Skeletal muscle satellite cell (primary cell): ENCODE results near the gene HRH1.
"Not testable (repeated sequence)": the region's sequence is repeated elsewhere in the genome, so short reads cannot be mapped to it uniquely, and the experiment has no call there.

Experiments
- H3K27me3 ChIP-seq: 2 replicates; pipeline ENCODE4 v1.7.0; 2013; ENCODE audit warnings: low read length; ENCODE audit not compliant: control insufficient read depth, insufficient read depth
- H3K36me3 ChIP-seq: 2 replicates; pipeline ENCODE4 v1.7.0; 2013; ENCODE audit warnings: mild to moderate bottlenecking, control low read depth, low read length; ENCODE audit not compliant: insufficient read depth
- H3K4me1 ChIP-seq: 2 replicates; pipeline ENCODE4 v1.7.0; 2013; ENCODE audit warnings: low read length; ENCODE audit not compliant: control insufficient read depth, insufficient read depth
- H3K4me2 ChIP-seq: 2 replicates; pipeline ENCODE4 v1.7.0; 2013; ENCODE audit warnings: mild to moderate bottlenecking, low read length
- H3K4me3 ChIP-seq: 2 replicates; pipeline ENCODE4 v1.7.0; 2013; ENCODE audit warnings: low read length
- H3K9ac ChIP-seq: 2 replicates; pipeline ENCODE4 v1.7.0; 2013; ENCODE audit warnings: mild to moderate bottlenecking, low read depth, low read length, moderate library complexity
- H3K9me3 ChIP-seq: replicated peaks from 2 replicates; pipeline ENCODE4 v1.7.0; 2013; ENCODE audit warnings: mild to moderate bottlenecking, control low read depth, low read length

The HRH1 gene

DNA sequence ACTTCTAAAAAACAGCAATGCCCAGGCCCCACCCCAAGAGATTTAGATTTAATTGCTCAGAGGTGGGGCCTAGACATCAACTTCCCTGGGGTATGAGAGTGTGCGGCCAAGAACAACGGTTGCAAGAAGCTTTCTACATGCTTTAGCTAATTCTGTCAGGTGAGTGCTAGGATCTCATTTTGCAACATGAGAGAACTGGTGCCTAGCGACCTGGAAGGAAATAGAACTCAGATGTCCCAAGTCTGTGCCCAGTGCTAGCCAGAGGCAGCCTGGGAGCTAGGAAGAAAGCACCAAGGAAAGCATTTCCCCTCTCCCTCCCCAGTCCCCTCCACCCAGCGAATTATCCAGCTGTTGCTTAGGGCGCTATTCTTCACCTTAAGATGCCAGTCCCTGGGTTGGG, 22.9 kb upstream of the HRH1 start:
- H3K9me3 ChIP-seq: no peaks in the 10 kb centered on the region
- H3K4me1 ChIP-seq: peaks cover 13% of the 10 kb centered on the region
- H3K36me3 ChIP-seq: no peaks in the 10 kb centered on the region
- H3K4me2 ChIP-seq: no peak overlapping the region
- no peak overlapping the region for H3K4me3 ChIP-seq
- H3K9ac ChIP-seq: no peak overlapping the region
- no peaks in the 10 kb centered on the region for H3K27me3 ChIP-seq

DNA sequence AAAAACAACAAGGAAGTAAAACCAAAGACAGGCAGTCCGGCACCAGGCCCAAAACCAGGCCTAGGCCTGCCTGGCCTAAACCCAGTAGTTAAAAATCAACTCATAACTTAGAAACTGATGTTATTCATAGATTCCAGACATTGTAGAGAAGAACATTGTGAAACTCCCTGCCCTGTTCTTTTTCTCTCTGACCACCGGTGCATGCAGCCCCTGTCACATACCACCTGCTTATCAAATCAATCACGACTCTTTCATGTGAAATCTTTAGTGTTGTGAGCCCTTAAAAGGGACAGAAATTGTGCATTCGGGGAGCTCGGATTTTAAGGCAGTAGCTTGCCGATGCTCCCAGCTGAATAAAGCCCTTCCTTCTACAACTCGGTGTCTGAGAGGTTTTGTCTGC, 22.4 kb upstream of the HRH1 start:
- not testable (repeated sequence) for H3K4me2 ChIP-seq, H3K4me3 ChIP-seq, H3K9ac ChIP-seq, H3K27me3 ChIP-seq, H3K36me3 ChIP-seq, H3K9me3 ChIP-seq
- H3K4me1 ChIP-seq: peaks cover 16% of the 10 kb centered on the region

DNA sequence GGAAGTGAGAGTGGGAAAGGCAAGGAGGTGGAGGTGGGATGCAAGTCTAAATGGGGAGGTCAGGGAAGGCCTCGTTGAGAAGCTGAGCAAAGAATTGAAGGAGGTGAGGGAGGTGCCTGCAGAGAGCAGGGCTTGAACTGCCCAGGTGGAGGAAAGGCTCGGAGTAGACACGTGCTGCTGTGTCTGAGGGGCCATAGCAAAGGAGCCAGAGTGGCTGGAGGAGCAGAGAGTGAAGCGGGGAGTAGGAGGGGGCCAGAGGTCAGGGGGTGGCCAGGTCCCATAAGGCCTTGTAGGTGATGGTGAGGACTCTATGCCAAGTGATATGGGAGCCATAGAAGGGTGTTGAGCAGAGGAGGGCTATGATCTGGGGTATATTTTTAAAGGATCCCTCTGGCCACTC, 21.4 kb upstream of the HRH1 start:
- no peaks in the 10 kb centered on the region for H3K27me3 ChIP-seq
- no peak overlapping the region for H3K9ac ChIP-seq
- no peaks in the 10 kb centered on the region for H3K36me3 ChIP-seq
- H3K4me2 ChIP-seq: no peak overlapping the region
- peaks cover 24% of the 10 kb centered on the region for H3K4me1 ChIP-seq
- H3K9me3 ChIP-seq: no peaks in the 10 kb centered on the region
- no peak overlapping the region for H3K4me3 ChIP-seq

DNA sequence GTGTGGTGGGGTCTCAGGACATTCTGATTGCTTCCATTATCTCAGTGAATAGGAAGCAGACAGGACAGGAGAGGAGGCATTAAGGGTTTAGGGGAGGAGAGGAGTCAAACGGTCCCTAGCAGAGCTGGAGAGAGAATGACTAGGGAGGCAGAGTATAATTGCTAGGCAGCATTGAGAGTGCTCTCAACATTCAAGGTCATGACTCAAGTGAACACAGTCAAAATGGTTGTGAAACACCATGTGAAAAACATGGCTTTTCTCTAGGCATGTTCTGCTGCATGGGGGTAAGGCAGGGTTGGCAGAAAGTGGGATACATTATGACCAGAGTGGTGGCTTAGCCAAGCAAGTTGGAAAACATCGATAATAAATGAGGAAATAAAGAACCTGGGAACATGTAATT, 19.5 kb upstream of the HRH1 start:
- Histone ChIP-seq H3K4me1 (peaks cover 30% of the 10 kb centered on the region), H3K9me3 (no peaks in the 10 kb centered on the region), H3K36me3 (no peaks in the 10 kb centered on the region), H3K4me2 (no peak overlapping the region), H3K4me3 (no peak overlapping the region), H3K27me3 (no peaks in the 10 kb centered on the region), H3K9ac (no peak overlapping the region)

DNA sequence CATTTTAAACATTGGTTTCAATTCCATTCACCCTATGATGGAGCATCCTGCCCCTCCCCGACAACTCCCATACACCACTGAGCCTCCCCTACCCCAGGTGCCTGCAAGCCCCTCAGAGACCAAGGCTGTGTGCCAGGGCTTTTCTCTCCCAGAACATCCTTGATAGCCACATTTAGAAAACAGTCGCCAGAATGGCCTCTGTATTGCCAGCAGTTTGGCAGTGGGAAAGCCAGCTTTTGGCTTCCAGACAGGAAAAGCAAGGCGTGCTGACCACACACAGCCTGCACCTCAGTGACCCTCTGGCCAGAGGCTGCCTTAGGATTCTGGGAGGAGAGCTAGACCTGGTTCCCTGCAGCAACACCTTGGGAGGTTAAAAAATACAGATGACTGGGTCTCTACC, 18.2 kb upstream of the HRH1 start:
- H3K4me2 ChIP-seq: peak overlapping the region; percentile 86
- H3K27me3 ChIP-seq: no peaks in the 10 kb centered on the region
- H3K9me3 ChIP-seq: no peaks in the 10 kb centered on the region
- H3K9ac ChIP-seq: peak overlapping the region; percentile 87
- peaks cover 41% of the 10 kb centered on the region for H3K4me1 ChIP-seq
- peak overlapping the region; percentile 39 for H3K4me3 ChIP-seq
- H3K36me3 ChIP-seq: no peaks in the 10 kb centered on the region

DNA sequence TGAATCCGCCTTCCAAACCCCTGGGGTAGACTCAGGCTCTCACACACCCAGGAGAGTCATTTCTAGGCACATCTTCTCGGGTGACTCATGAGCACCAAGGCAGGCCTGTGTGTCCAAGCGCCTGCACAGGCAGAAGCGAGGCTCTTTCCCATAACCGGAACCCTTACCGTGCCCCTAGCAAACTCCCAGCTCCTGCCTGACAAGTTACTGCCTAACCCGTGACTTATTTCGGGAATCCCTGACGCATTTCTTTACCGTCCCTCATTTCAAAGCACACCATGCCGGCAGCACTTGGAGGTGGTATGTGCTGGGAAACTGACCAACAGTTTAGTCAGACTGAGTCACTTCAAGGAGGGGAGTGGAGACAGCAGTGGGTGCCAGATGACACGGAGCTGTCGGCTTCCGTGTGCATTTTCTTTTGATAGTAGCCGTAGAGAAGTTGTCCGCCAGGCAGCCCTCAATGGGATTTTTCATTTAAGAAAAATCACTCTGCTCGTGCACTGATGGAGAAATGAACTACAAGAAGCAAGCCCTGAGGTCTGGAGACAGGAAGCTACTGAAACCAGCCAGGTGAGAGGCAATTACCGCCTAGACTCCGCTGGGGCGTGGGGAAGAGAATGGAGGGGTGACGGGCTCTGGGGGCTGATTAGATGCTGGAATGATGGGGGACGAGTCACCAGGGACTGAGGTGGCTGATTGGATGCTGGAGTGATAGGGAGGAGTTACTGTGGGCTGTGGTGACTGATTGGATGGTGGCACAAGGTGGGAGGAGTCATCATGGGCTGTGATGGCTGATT, 17.3 kb upstream of the HRH1 start:
- Histone ChIP-seq H3K9me3 (no peaks in the 10 kb centered on the region), H3K4me3 (peak overlapping the region; percentile 70), H3K4me1 (peaks cover 41% of the 10 kb centered on the region), H3K4me2 (peak overlapping the region; percentile 86), H3K9ac (peak overlapping the region; percentile 87), H3K36me3 (no peaks in the 10 kb centered on the region), H3K27me3 (no peaks in the 10 kb centered on the region)

DNA sequence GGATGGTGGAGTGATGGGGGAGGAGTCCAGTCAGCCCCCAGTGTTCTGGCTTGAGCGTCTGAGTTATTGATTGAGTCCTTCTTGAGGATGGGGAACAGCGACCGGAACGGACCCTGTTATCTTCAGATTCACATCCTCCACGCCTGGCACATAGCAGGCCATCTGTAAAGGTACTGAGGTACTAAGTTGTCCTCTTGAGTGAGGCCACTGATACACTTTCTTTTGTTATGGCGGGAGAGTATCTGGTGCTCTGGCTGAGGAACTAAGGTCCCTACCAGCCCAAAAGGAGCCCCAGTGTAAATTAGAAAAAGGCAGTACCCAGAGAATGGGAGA, 16.7 kb upstream of the HRH1 start:
- Histone ChIP-seq H3K9me3 (no peaks in the 10 kb centered on the region), H3K4me3 (peak overlapping the region; percentile 70), H3K4me1 (peaks cover 41% of the 10 kb centered on the region), H3K36me3 (no peaks in the 10 kb centered on the region), H3K9ac (peak overlapping the region; percentile 87), H3K27me3 (no peaks in the 10 kb centered on the region), H3K4me2 (peak overlapping the region; percentile 86)

DNA sequence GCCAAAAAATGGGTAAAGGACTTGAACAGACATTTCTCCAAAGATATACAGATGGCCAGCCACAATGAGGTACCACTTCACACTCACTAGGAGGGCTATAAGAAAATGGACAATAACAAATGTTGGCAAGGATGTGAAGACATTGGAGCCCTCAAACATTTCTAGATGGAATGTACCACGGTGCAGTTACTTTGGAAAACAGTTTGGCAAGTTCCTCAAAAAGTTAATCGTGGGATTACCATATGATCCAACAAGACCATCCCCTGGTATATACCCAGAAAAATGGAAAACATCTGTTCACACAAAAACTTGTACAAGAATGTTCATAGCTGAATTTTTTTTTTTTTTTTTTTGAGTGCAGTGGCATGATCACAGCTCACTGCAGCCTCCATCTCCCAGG, 15.9 kb upstream of the HRH1 start:
- peaks cover 41% of the 10 kb centered on the region for H3K4me1 ChIP-seq
- H3K9ac ChIP-seq: no peak overlapping the region
- no peak overlapping the region for H3K4me2 ChIP-seq
- no peaks in the 10 kb centered on the region for H3K36me3 ChIP-seq
- H3K9me3 ChIP-seq: no peaks in the 10 kb centered on the region
- no peaks in the 10 kb centered on the region for H3K27me3 ChIP-seq
- no peak overlapping the region for H3K4me3 ChIP-seq

DNA sequence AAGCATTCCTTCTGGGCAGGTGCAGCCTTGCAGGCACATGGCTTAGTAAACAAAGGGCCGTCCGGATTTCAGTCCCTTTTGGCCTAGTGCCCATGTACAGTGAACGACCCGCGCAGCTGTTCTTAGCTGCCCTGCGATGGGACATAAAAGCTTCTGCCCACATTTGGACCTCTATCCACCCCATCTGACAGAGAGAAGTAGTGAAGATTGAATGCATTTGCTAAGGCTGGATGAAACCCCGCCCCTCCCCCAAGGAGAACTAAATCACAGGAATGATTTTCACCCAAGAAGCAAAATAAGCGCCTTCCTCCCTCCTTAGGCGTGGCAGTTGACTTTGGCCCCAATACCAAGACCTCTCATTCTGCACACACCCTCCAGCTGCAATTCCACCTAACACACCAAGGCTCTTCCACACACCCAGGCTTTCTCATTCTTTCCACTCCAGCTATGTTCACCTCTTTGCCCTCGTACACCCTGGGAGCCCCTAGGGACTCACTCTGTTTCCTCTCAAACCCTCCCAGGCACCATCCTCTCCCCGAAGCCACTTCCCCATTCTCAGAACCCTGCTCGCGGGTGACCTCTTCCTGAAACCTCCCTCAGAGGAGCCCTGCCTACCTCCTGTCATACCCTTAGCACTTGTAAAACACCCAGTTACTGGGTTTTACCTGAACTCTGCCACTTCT, 14.1 kb upstream of the HRH1 start:
- peak overlapping the region; percentile 65 for H3K4me2 ChIP-seq
- no peaks in the 10 kb centered on the region for H3K9me3 ChIP-seq
- H3K27me3 ChIP-seq: no peaks in the 10 kb centered on the region
- H3K36me3 ChIP-seq: no peaks in the 10 kb centered on the region
- H3K9ac ChIP-seq: peak overlapping the region; percentile 1
- H3K4me3 ChIP-seq: peak overlapping the region; percentile 0
- H3K4me1 ChIP-seq: peaks cover 41% of the 10 kb centered on the region

DNA sequence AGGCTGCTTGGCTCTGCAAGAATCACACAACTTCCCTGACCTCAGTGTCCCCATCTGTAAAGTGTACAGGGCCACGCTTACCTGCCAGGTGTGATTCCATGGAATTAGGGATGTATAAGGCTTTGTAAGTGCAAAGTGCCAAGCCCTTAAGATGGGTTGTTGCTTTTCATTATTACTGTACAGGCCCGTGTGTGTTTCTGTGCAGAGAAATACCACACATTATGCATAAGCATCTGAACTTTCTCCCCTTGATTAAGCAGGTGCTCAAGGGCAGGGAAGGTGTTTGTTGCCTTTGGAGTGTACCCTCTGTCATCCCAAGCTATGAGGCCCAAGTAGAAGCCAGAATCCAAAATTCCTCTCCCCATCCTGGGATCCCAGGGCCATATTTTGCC, 13.6 kb upstream of the HRH1 start:
- Histone ChIP-seq H3K27me3 (no peaks in the 10 kb centered on the region), H3K9ac (peak overlapping the region; percentile 1), H3K9me3 (no peaks in the 10 kb centered on the region), H3K4me3 (no peak overlapping the region), H3K4me2 (peak overlapping the region; percentile 65), H3K36me3 (no peaks in the 10 kb centered on the region), H3K4me1 (peaks cover 46% of the 10 kb centered on the region)

DNA sequence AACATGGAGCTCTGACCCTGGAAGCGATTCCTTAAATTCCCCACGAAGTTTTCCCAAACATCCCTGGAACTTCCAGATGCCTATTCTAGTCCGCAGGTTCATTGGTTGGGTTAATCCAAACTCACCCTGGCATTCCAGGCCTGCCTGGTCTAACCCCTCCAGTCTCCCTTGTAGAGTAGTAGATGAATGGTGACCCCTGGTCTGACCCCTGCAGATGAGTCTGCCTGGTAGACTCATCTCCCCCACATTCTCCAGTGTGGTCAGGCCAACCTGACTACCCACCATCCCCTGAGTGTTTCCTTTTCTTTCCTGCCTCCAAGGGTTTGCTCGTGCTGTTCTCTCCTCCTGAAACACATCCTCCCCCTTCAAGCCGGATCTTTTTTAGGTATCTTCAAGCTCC, 10.8 kb upstream of the HRH1 start:
- H3K4me3 ChIP-seq: no peak overlapping the region
- no peaks in the 10 kb centered on the region for H3K36me3 ChIP-seq
- H3K4me2 ChIP-seq: no peak overlapping the region
- H3K9me3 ChIP-seq: no peaks in the 10 kb centered on the region
- H3K9ac ChIP-seq: no peak overlapping the region
- H3K27me3 ChIP-seq: no peaks in the 10 kb centered on the region
- H3K4me1 ChIP-seq: peaks cover 42% of the 10 kb centered on the region

DNA sequence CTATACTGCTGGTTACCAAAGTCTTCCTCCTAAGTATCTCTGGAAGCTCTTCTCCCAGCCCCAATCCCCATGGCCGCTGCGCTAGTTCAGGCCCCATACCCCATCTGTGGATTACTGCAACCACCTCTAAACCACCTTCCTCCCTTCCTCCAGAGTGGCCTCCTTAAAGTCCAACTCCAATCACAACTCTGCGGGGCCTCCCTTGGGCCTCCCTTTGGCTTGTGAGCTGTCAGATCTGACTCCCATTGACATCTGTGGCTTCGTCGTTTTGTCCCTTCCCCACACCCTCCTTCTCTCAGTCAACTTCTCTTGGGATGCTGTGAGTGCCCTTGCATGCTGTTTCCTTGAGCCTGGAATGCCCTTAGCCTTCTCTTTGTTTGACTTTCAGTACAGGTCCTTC, 9.3 kb upstream of the HRH1 start:
- peaks cover 34% of the 10 kb centered on the region for H3K4me1 ChIP-seq
- H3K36me3 ChIP-seq: no peaks in the 10 kb centered on the region
- H3K27me3 ChIP-seq: no peaks in the 10 kb centered on the region
- peak overlapping the region; percentile 51 for H3K9ac ChIP-seq
- no peaks in the 10 kb centered on the region for H3K9me3 ChIP-seq
- H3K4me2 ChIP-seq: no peak overlapping the region
- H3K4me3 ChIP-seq: no peak overlapping the region
